Adrenal gland (tissue), 5 donors: ENCODE measurements around the gene FBXL20.

Source experiments
- POLR2A ChIP-seq, 2 donors: fragments of 450-650 bp; IDR thresholded peaks; one replicate each; pipeline ENCODE4 v1.6.1; 2017; ENCODE audit warnings: antibody characterized with exemption in 2 of 2, mild to moderate bottlenecking in 2 of 2, moderate library complexity in 1 of 2
- TF ChIP-seq, protein P1 (sequence below), 6 experiments: fragments of 450-650 bp in 4 of 6; fragments of 200-600 bp in 2 of 6; sonication (generic) in 1 of 6; IDR thresholded peaks; 1 replicate in 5 of 6; 2 replicates in 1 of 6; pipeline versions ENCODE4 v1.5.1 to v1.8.0; 2016 to 2021; ENCODE audit warnings: antibody characterized with exemption in 6 of 6, mild to moderate bottlenecking in 2 of 6, moderate library complexity in 1 of 6
- donor health status: DM: no; HTN: no; CAD: no.

- TF ChIP-seq, protein P1, sequence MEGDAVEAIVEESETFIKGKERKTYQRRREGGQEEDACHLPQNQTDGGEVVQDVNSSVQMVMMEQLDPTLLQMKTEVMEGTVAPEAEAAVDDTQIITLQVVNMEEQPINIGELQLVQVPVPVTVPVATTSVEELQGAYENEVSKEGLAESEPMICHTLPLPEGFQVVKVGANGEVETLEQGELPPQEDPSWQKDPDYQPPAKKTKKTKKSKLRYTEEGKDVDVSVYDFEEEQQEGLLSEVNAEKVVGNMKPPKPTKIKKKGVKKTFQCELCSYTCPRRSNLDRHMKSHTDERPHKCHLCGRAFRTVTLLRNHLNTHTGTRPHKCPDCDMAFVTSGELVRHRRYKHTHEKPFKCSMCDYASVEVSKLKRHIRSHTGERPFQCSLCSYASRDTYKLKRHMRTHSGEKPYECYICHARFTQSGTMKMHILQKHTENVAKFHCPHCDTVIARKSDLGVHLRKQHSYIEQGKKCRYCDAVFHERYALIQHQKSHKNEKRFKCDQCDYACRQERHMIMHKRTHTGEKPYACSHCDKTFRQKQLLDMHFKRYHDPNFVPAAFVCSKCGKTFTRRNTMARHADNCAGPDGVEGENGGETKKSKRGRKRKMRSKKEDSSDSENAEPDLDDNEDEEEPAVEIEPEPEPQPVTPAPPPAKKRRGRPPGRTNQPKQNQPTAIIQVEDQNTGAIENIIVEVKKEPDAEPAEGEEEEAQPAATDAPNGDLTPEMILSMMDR (IDR thresholded peaks at IDR 0.05) = no peak
- TF ChIP-seq POLR2A (IDR thresholded peaks at IDR 0.05) = no peak
These were observed 116.7 kb downstream of the FBXL20 start for GRCh38 chr17:39284685-39285084.
